Inflammatory macrophage treated with lipopolysaccharide for 1 hour (primary cell): ENCODE data around the gene PLA2G4C.
A peak's percentile ranks its signal among the peaks of the same experiment; 100 is the strongest.

Source experiments
- DNase-seq, 2 donors: peaks; one replicate each; pipeline ENCODE4 v3.0.0-alpha.2; 2020 to 2022

Gene PLA2G4C, protein sequence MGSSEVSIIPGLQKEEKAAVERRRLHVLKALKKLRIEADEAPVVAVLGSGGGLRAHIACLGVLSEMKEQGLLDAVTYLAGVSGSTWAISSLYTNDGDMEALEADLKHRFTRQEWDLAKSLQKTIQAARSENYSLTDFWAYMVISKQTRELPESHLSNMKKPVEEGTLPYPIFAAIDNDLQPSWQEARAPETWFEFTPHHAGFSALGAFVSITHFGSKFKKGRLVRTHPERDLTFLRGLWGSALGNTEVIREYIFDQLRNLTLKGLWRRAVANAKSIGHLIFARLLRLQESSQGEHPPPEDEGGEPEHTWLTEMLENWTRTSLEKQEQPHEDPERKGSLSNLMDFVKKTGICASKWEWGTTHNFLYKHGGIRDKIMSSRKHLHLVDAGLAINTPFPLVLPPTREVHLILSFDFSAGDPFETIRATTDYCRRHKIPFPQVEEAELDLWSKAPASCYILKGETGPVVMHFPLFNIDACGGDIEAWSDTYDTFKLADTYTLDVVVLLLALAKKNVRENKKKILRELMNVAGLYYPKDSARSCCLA

DNA sequence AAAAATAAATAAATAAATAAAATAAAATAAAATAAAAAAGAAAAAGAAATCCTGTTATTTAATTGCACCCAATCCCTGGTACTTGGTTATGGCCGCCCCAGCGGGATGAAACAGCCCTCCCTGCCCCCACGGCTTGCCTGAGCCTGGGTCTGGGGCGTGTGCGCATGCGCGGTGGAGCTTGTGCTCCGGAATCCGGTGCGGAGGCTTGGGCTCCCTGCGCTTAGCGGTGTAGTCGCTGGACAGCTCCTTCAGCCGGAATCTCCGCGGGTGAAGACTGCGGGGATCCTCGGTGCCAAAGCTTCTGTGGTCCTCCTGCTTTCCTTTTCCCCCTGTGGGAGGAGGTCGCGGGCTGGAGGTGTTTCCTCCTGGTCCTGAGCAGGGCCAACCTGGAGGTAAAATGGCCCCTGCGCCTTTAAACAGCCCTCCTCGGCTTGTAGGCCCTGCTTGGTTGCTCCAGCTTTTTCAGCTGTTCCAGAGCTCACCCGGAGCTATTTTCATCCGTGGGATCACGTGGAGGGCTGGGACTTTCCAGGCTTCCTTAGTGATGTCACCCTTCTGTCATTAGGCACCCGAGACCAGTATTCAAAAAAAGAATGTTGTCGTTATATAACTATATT, at the start of gene PLA2G4C:
TSS of gene PLA2G4C (minus strand) at position 468 of the 617 bp plus-strand sequence. CDS start 4,288 bp downstream, outside the sequence.
- DNase-seq, result peak; percentile 93 to 95

DNA sequence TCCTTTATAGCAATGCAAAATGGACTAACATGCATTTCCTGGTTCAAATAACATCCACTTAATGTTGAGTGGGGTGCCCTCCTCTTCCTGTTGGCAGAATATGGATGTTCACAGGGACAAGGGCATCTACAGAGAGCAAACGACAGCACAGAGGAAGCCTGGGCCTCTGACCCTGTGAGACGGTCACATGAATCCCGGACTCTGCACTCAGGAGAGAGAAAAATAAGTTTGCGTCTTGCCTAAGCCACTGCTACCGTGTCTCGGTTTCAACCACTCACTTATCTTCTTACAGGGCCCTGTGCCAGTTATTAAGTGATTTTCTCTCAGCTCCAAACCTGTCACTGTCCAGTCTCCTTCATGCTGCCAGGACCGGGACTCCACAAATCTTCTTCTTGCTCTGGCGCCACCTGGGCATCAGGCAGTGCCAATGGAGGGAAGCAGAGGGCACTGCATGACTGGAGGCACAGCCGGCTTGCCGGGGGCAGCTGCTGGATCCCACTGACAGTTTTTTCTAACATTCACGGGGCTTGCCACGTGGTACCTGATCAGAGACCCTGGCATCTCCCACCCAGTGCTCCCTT, 47.7 kb upstream of the PLA2G4C start:
- no peak for DNase-seq

DNA sequence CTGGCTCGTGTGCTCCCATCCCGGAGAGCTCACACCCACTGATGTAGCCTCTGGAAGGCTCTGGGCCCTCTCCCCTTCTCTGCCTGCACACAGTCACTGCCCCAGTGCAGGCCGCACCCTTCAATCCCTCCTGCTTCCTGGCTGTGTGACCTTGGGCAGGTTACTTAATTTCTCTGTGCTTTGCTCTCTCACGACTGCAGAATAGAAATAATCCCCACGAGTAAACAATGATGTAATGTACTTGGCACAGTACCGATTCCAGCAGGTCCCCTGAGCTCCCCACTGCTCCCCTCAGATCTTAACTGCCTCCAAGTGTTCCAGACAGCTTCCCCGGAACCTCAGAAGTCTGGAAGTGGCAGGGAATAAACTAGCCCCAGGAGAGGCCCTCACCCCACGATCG, 43.4 kb upstream of the PLA2G4C start:
- DNase-seq, result no peak

DNA sequence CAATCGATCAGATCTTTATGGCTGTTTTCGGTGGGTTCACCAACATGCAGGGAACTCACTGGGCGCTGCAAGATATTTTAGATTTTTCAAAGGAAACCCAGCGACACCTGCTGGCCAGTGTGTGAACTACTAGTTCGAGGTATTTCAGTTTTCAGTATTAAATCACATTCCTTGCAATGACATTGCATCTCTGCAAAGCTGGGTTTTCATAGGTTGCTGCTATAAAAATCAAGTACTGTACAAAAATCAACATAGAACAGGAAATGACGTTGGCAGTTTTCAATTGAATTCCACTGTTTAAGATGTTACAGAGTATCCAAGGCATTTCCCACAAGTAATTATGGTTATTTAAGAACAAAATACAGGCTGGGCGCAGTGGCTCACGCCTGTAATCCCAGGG, 41.9 kb upstream of the PLA2G4C start:
- DNase-seq, result peak; percentile 29 to 91

DNA sequence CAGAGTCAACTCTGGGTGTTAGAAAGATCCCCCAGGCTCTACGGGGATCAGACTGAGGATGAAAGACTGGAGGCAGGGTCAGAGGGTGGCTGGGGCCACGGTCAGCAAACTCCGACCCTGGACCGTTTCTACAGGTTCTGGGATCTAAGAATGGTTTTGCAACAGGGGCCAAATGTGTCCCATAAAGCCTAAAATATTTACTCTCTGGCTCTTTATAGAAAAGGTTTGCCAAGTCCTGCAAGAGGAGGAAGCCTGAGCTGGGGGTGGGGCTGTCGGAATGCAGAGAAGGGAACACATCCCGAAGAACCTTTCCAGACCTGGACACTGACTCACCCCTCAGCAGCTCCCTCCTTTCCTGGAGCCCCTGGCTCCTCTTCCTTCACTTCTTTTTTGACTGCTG, 38.8 kb upstream of the PLA2G4C start:
- no peak for DNase-seq

DNA sequence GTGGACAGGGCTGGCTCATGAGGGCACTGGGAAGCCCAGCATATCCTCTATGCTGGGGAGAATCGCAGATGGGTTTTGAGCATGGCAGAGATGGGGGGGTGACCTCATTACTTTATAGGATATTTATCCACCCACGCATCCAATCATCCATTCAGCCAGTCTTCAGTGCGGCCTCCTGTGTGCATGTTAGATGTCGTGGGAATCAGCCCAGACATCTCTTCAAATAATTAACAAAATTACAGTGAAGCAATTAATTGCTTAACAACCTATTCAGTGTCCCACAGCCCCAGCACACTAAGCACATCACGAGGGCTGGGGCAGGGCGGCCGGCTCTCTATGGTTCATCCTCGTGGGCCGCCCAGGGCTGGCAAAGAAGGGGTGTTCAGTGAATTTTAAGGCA, 38.0 kb upstream of the PLA2G4C start:
- DNase-seq, result no peak

DNA sequence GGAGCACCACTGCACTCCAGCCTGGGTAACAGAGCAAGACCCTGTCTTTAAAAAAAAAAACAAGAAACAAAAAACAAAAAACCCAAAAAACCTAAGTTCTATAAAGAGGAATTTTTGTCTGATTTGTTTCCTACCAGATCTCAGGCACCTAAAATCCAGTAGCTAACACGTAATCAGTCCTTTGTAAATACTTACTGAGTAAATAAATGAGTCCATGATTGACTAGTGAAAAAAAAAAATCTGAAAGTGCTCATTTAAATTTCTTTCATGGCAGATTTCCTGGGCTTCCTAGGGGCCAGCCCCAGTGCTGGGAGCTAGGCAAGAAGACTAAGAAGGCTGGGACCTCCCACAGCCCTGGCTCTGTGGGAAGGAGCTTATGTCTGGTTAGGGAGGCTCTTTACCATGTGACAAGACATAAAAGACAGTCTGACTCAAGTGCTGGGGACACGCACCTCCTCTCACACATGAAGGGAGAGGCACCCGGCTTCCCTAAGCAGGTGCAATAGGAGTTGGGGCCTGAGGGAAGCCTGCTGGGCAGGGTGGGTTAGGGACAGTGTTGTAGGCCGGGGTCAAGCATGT, 37.1 kb upstream of the PLA2G4C start:
- no peak for DNase-seq

DNA sequence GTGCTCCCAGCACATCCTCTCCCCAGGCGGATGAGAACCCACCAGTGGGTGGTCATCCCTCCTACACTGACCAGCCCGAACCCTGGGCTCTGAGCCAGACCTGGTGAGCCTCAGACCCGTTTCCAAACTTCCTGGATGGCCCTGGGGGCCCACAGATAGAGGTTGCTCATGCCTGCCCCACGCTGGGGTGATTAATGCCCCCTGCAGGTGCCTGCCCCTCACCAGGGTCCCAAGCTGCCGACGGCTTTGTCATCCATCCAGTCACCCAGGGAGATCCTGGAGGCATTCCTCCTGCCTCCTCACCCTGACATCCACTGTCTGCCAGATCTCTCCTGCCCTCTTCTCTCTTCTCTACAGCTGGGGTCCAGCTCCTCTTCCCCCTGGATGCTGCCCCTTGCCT, 28.4 kb upstream of the PLA2G4C start:
- no peak for DNase-seq

DNA sequence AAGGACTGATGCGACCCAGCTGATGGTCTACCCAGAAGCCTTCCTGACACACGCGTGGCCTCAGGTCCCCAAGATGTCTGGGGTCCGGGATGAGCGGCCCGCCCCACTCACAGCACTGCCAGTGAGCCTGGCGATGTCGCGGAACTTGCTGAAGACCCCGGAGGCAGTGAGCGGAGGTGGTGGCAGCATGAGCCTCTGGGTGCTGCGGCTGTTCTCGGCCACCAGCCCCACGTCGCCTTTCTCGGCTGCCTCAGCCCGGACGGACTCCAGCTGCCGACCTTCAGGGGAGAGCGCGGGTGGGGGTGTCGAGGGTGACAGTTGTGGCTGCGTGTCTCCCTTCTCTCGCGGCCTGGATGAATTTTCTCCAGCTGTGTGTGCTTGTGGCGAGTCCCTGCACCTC, 26.8 kb upstream of the PLA2G4C start:
- DNase-seq, result no peak

DNA sequence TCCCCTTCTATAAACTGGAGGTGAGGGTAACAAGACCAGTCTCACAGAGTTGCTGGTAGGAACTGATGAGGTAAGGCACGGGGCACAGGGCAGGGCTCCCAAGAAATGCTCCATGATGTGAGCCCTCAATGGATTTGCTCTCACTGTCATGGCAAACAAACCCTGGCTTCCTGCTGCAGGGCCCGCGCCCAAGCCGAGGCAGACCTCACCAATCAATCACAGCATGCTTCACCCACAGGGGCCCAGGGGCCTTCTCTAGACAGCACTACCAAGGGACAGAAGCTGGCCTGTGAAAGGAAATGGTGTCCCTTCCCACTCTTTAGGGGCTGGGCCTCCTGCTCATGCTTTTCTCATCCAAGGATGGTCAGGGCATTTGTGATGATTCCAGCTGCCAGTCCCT, 25.9 kb upstream of the PLA2G4C start:
- DNase-seq, result no peak

DNA sequence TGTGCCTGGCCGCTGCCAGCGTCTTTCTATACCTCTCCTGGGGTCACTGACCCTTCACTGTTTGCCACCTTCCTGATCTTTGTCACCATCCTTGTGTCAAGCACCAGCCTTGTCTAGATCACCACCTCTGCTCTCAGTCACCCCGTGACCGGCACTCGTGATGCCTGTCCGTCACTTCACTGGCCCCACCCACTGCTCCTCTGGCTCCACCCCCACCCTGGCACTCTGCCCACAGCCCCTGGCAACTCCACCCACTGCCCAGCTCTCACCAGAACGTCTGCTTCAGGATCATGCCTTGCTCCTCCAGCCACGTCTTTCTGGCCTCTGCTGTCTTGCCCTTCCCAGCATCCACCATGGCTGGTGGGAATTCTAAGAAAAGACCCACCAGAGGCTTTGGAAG, 24.8 kb upstream of the PLA2G4C start:
- peak in 1 of 2 donors; percentile 4 for DNase-seq

DNA sequence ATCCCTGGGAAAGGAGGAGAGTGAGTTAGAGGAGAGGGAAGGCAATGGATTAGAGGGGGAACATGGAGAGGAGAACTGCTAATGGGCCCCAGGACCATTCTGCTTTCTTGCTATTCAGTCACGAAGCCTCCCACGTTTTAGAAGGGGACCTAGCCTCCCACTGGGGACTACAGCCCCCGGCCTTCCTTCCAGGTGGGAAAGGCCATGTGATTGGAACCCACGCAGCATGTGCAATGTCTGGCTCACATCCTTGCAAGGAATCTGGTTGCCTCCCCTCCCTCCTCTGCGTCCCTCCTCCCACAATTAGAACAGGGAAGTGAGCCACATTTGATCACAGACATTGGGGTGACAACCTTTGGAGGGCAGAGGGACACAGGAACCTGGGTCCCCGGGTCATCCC, 22.5 kb upstream of the PLA2G4C start:
- no peak for DNase-seq

DNA sequence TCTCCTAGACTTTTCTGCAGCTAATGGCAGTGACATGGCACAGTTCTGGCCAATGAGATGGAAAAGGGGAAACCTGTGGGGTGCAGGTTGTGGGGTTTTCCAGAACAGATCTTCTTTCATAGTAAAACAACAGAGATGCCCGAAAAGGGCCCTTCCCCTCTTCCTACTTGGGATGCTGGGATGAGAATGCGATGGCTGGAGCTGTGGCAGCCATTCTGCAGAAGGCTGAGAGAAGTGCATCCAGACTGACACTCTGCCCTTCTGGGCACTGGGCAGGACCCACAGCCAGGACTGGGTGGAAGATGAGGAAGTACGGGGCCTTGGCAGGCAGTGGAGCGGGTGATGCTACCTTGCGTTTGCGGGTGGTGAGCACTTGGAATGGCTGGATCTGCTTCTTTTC, 16.9 kb upstream of the PLA2G4C start:
- no peak for DNase-seq

DNA sequence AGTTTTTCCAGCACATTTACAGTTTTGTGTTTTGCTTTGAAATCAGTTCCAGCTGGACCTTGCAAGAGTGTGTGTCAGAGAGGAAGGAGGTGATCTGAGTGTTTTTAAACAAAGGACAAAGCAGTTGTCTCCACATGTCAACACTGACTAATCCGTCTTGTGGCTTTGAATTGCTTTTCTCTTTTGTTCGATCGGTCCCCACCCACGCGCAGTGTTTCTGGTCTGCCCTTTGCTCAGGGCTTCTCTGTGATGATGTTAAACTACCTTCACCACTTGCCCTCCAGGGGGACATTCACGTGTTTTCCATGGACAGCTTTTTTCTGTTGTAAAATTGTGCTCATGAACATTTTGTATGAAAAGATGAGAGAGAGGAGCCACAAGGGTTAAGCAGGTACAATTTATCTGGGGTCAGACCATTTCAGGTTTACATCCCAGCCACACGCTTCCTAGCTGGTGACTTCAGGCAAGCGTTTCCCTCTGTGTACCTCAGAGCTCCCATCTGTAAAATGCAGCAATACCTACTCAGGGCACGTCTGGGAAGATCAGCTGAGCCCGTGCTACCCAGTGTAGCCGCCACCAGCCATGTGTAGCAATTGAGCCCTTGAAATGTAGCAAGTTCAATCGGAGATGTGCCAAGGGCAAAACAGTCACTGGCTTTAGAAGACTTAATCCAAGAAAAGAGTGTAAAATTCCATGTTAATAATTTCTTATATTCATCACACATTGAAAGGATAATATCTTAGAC, 13.5 kb upstream of the PLA2G4C start:
- peak in 1 of 2 donors; percentile 60 for DNase-seq

DNA sequence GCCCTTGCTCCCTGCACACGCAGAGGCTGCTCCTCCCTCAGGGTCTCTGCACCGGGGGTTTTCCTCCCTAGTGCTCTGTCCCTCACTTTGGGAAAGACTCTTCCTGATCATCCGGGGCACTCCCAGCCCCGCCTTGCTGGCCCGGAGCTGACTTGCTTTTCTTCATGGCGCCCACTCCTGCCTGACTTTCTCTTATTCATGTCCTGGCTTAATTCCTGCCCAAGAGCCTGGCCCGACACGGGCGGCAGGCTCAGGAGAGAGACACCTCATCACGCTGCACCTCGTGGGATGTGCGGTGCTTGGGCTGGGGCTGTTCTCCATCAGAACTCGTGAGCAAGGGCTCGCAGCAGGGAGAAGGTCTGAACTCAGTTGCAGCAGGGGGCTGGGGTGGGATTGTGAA, 11.8 kb upstream of the PLA2G4C start:
- DNase-seq, result no peak

DNA sequence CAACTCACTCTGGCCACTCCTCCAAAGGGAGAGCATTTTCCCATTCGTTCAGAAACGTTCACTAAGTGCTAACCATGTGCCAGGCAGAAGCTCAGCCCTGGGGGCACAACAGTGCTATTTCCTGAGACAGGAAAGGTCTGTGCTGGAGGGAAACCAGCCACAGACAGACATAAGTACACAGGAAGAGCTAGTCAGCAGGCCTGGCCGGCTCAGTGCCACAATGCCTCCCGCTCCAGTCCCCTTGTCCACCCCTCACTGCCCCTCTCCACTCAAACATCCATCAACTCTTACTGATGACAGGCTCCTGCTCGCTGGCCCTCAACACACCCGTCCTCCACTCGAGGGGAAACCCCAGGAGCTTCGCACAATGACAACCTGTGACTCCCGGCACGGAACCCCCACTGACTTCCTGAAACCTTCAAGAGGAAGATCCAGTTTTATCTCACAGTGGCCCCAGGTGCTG, 11.3 kb upstream of the PLA2G4C start:
- DNase-seq, result peak in 1 of 2 donors; percentile 51

DNA sequence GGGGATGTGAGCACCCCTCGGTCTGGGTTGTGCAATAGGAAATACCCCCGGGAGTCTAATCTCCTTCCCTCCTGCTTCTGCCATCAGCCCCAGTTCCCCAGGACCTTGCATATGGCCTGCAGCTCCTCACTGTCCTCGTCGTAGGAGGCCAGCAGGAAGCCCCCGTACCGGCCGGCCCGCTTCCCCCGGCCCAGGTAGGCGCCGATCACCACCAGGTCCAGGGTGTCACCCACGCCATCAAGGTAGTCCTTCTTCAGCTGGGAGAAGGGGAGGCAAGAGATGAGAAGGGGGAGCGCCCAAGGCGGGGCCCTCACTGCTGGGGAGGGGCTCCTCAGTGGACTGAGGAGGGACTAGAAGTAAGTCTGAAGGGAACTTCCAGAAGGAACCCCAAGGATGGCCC, 10.4 kb upstream of the PLA2G4C start:
- DNase-seq, result no peak

DNA sequence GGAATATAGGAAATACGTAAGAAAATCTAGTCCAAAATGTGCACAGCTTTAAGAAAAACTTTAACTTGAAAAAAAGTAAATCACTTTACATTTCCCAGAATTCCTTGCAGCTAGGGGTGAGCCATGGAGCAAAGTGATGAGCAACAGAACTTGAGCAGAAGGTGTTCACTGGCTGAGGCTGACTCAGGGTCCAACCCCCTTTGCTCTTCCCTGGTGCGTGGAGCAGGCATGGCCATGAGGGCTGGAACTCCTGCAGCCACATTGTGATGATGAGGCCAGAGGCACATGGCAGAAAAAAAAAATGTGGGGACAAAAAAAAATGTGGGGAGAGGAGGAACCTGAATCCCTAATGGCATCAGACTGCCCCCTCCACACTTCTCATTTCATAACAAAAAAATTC, 9.9 kb upstream of the PLA2G4C start:
- no peak for DNase-seq

DNA sequence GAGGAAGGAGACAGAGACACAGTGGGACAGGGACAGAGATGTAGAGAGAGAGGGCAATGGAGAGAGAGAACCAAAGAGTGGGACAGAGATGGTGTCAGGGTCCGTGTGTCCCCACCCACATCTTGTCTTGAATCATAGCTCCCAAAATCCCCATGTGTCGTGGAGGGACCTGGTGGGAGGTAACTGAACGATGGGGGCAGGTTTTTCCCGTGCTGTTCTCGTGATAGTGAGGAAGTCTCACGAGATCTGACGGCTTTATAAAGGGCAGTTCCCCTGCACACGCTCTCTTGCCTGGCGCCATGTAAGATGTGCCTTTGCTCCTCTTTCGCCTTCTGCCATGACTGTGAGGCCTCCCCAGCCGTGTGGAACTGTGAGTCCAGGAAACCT, 7.5 kb upstream of the PLA2G4C start:
- DNase-seq, result peak; percentile 68 to 85

DNA sequence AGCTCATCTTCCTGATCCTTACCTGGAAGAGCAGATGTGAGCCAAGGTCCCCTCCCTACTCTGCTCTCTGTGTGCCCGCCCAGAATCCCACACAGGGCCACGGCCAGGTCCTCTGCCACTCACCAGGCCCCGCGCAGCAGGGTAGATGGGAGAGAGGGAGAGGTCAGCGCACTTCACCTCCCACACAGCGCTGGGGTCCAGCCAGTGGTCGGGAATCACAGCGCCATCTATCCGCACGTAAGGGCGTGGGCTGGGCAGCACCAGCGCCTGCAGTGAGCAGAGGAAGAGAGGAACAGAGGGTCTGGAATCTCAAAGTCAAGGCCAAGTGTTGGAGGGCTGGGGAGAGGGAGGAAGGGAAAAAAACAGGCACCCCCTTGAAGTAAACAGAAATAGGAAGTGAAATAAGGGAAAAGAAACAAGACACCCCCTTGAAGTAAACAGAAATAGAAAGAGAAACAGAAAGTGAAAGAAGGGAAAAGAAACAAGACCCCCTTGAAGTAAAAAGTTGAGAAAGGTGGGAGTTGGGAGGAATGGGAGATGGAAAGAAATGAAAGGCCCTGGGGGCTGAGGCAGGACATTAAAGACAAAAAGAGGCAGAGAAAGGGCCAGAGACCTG, 7.0 kb upstream of the PLA2G4C start:
- DNase-seq, result peak; percentile 31 to 35

DNA sequence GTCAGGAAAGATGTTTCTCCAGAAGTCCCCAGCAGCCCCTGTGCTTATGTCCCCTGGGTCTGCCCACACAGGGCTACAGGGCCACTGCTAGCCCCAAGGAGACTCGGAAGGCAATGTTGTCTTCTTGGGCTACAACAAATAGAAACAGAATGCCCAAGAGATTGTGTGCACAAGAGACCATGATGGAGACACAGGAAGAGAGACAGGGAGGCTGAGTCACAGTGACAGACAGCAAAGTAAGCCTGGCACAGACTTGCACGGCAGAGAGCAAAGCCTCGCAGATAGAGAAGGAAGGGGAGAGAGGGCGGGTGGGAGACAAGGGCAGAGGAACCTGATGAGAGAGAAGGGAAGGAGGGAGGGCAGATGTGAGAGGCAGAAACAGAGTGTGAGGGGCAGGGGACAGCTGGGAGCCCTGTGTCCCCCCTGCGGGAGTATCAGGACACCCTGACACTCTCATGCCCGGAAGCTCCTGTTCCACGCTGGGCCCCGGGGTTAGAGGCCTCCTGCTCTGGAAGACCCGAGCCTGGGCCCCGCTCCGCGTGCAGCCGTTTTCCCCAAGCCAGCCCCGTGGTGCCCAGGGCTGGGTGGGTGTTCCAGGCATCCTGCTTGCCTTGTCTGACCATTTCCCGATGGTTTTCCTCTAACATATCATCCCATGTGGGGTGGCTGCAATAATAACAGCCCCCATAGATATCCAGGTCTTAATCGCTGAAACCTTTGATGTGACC, 2.7 kb upstream of the PLA2G4C start:
- DNase-seq, result no peak

DNA sequence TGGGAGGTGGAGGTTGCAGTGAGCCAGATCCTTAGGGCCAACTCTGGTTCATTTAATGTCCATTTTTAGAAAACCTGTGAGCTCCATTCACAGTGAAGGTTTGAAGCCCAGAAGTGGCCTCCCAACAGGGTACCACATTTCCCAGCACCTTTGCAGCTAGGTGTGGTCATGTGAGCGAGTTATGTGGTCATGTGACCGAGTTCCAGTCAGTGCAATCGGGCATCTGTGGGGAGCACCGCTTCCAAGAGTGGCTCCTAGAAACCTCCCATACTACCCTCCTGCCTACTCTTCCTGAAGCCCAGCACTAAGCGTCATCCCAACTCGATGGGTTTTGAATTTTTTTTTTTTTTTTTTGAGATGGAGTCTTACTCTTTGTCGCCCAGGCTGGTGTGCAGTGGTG, 663 bp upstream of the PLA2G4C start:
- no peak for DNase-seq
